ENCODE results near the gene NDUFC1. TPM values are rescaled to one million over a fixed set of nuclear protein-coding genes. Genes with fewer than 3 reads are reported as not detected.

Gene NDUFC1
- total and polyA plus RNA-seq, 2 of the 8 experiments (the other 6 are each of a cell fraction or from before 2014, with no cell fraction given) = 41.9 to 62.0 TPM

DNA sequence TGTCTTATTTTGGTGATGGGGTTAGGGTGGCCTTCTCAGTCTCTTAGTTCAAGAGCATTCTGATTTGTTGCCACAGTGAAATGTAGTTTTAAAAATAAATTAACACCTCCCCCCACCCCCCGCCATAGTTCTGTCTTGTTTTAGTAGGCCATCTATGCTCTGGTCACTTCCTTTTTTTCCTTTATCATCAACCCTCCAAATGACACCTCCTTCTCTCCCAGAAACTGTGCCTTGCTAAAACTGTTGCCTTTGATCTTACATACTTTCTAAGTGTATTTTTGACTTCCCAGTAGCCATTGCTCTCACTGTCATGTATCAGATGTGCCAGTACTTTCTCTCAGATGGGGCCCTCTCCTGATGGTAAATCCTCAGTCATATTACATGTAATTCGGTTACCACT, 14.5 kb upstream of the NDUFC1 start (continued):
- TF ChIP-seq, protein P1, sequence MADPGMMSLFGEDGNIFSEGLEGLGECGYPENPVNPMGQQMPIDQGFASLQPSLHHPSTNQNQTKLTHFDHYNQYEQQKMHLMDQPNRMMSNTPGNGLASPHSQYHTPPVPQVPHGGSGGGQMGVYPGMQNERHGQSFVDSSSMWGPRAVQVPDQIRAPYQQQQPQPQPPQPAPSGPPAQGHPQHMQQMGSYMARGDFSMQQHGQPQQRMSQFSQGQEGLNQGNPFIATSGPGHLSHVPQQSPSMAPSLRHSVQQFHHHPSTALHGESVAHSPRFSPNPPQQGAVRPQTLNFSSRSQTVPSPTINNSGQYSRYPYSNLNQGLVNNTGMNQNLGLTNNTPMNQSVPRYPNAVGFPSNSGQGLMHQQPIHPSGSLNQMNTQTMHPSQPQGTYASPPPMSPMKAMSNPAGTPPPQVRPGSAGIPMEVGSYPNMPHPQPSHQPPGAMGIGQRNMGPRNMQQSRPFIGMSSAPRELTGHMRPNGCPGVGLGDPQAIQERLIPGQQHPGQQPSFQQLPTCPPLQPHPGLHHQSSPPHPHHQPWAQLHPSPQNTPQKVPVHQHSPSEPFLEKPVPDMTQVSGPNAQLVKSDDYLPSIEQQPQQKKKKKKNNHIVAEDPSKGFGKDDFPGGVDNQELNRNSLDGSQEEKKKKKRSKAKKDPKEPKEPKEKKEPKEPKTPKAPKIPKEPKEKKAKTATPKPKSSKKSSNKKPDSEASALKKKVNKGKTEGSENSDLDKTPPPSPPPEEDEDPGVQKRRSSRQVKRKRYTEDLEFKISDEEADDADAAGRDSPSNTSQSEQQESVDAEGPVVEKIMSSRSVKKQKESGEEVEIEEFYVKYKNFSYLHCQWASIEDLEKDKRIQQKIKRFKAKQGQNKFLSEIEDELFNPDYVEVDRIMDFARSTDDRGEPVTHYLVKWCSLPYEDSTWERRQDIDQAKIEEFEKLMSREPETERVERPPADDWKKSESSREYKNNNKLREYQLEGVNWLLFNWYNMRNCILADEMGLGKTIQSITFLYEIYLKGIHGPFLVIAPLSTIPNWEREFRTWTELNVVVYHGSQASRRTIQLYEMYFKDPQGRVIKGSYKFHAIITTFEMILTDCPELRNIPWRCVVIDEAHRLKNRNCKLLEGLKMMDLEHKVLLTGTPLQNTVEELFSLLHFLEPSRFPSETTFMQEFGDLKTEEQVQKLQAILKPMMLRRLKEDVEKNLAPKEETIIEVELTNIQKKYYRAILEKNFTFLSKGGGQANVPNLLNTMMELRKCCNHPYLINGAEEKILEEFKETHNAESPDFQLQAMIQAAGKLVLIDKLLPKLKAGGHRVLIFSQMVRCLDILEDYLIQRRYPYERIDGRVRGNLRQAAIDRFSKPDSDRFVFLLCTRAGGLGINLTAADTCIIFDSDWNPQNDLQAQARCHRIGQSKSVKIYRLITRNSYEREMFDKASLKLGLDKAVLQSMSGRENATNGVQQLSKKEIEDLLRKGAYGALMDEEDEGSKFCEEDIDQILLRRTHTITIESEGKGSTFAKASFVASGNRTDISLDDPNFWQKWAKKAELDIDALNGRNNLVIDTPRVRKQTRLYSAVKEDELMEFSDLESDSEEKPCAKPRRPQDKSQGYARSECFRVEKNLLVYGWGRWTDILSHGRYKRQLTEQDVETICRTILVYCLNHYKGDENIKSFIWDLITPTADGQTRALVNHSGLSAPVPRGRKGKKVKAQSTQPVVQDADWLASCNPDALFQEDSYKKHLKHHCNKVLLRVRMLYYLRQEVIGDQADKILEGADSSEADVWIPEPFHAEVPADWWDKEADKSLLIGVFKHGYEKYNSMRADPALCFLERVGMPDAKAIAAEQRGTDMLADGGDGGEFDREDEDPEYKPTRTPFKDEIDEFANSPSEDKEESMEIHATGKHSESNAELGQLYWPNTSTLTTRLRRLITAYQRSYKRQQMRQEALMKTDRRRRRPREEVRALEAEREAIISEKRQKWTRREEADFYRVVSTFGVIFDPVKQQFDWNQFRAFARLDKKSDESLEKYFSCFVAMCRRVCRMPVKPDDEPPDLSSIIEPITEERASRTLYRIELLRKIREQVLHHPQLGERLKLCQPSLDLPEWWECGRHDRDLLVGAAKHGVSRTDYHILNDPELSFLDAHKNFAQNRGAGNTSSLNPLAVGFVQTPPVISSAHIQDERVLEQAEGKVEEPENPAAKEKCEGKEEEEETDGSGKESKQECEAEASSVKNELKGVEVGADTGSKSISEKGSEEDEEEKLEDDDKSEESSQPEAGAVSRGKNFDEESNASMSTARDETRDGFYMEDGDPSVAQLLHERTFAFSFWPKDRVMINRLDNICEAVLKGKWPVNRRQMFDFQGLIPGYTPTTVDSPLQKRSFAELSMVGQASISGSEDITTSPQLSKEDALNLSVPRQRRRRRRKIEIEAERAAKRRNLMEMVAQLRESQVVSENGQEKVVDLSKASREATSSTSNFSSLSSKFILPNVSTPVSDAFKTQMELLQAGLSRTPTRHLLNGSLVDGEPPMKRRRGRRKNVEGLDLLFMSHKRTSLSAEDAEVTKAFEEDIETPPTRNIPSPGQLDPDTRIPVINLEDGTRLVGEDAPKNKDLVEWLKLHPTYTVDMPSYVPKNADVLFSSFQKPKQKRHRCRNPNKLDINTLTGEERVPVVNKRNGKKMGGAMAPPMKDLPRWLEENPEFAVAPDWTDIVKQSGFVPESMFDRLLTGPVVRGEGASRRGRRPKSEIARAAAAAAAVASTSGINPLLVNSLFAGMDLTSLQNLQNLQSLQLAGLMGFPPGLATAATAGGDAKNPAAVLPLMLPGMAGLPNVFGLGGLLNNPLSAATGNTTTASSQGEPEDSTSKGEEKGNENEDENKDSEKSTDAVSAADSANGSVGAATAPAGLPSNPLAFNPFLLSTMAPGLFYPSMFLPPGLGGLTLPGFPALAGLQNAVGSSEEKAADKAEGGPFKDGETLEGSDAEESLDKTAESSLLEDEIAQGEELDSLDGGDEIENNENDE (IDR thresholded peaks at IDR 0.05; ENCODE audit: insufficient replicate concordance, low read length) = no peak
- TF ChIP-seq SIRT6 (IDR thresholded peaks at IDR 0.05; ENCODE audit: low read length) = no peak
- no peak for TF ChIP-seq TCF12 (IDR thresholded peaks at IDR 0.05; ENCODE audit: low read depth, low read length)
- TF ChIP-seq, protein P2, sequence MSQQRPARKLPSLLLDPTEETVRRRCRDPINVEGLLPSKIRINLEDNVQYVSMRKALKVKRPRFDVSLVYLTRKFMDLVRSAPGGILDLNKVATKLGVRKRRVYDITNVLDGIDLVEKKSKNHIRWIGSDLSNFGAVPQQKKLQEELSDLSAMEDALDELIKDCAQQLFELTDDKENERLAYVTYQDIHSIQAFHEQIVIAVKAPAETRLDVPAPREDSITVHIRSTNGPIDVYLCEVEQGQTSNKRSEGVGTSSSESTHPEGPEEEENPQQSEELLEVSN (IDR thresholded peaks at IDR 0.05) = no peak
